Upper lobe of left lung (tissue), 6 donors: Measurements from ENCODE around the gene KRT8. TPM values are rescaled to one million over a fixed set of nuclear protein-coding genes. Genes with fewer than 3 reads are reported as not detected.

ENCODE experiments used
- ATAC-seq, 2 donors: fragments of 200-7000 bp; cut with Tn5 transposase; one replicate each; pipeline ENCODE4 v1.9.1; 2022; ENCODE audit warnings: mild to moderate bottlenecking in 2 of 2, moderate library complexity in 2 of 2; ENCODE audit not compliant: low FRiP score in 2 of 2
- DNase-seq, 2 donors: peaks; one replicate each; pipeline ENCODE4 v3.0.0-alpha.2; 2019 to 2020
- H3K27ac ChIP-seq, 4 donors: fragments of 200-600 bp; sonication (generic); one replicate each; pipeline ENCODE4 v1.5.1; 2016 to 2019
- H3K27me3 ChIP-seq, 4 donors: fragments of 200-600 bp; sonication (generic); one replicate each; pipeline ENCODE4 v1.5.1; 2017 to 2019
- H3K36me3 ChIP-seq, 4 donors: fragments of 200-600 bp; sonication (generic); one replicate each; pipeline ENCODE4 v1.5.1; 2016 to 2019
- H3K4me1 ChIP-seq, 4 donors: fragments of 200-600 bp; sonication (generic); one replicate each; pipeline ENCODE4 v1.5.1; 2018 to 2019
- H3K4me3 ChIP-seq, 4 donors: fragments of 200-600 bp; sonication (generic); one replicate each; pipeline ENCODE4 v1.5.1; 2017 to 2019; ENCODE audit warnings: mild to moderate bottlenecking in 2 of 4, moderate library complexity in 1 of 4
- H3K9me3 ChIP-seq, 4 donors: fragments of 200-600 bp; sonication (generic); one replicate each; pipeline ENCODE4 v1.5.1; 2018 to 2019
- EP300 ChIP-seq, 4 donors: sonication (generic); formaldehyde crosslinking; IDR thresholded peaks; one replicate each; pipeline ENCODE4 v1.5.1; 2017; ENCODE audit warnings: antibody characterized with exemption in 4 of 4, control low read depth in 2 of 4
- POLR2A ChIP-seq, 4 donors: fragments of 450-650 bp; IDR thresholded peaks; one replicate each; pipeline ENCODE4 v1.5.1; 2016 to 2017; ENCODE audit warnings: antibody characterized with exemption in 4 of 4, mild to moderate bottlenecking in 2 of 4
- POLR2AphosphoS5 ChIP-seq, 2 donors: sonication (generic); formaldehyde crosslinking; IDR thresholded peaks; one replicate each; pipeline ENCODE4 v1.5.1; 2017; ENCODE audit warnings: antibody characterized with exemption in 2 of 2
- whole genome bisulfite sequencing, 2 donors: methylation state at CpG; one replicate each; pipeline ENCODE4 v1.1.5; 2017 to 2018; 5-methylcytosine and 5-hydroxymethylcytosine counted together
- total RNA-seq, 6 donors: library from RNA; depleted of rRNA in 4 of 6; stranded (reverse); fragments of >200 nt in 4 of 6; gene quantifications; one replicate each; pipeline versions ENCODE4 v1.1.0 to v1.2.1, GENCODE V29; 2016 to 2021
- TF ChIP-seq, protein P1 (sequence below), 6 experiments: fragments of 450-650 bp in 4 of 6; fragments of 200-600 bp in 2 of 6; sonication (generic) in 2 of 6; IDR thresholded peaks; one replicate each; pipeline ENCODE4 v1.5.1; 2016 to 2019; ENCODE audit warnings: antibody characterized with exemption in 6 of 6
- donor health status: DM: no; HTN: no; CAD: no; lungs with moderate emphysema.
- donor health status: DM: no; HTN: yes; CAD: no; lungs with severe emphysema.

KRT8 gene
- total RNA-seq, 6 donors from 2014 or later = 90.1 to 1,458 (median 358) TPM

GRCh38 chr12:52877242-52877641, 27.6 kb downstream of the KRT8 start:
- ATAC-seq (no peak), DNase-seq (no peak)
- H3K27me3 ChIP-seq = no peaks in the 10 kb centered on the region
- H3K27ac ChIP-seq = no peak overlapping the region
- WGBS, 2 donors = 74 to 77% methylated on average over 3 of the region's 3 CpGs
- H3K36me3 ChIP-seq = no peaks in the 10 kb centered on the region
- TF ChIP-seq POLR2A (IDR thresholded peaks at IDR 0.05) (no peak), EP300 (IDR thresholded peaks at IDR 0.05) (no peak), POLR2AphosphoS5 (IDR thresholded peaks at IDR 0.05) (no peak)
- TF ChIP-seq, protein P1, sequence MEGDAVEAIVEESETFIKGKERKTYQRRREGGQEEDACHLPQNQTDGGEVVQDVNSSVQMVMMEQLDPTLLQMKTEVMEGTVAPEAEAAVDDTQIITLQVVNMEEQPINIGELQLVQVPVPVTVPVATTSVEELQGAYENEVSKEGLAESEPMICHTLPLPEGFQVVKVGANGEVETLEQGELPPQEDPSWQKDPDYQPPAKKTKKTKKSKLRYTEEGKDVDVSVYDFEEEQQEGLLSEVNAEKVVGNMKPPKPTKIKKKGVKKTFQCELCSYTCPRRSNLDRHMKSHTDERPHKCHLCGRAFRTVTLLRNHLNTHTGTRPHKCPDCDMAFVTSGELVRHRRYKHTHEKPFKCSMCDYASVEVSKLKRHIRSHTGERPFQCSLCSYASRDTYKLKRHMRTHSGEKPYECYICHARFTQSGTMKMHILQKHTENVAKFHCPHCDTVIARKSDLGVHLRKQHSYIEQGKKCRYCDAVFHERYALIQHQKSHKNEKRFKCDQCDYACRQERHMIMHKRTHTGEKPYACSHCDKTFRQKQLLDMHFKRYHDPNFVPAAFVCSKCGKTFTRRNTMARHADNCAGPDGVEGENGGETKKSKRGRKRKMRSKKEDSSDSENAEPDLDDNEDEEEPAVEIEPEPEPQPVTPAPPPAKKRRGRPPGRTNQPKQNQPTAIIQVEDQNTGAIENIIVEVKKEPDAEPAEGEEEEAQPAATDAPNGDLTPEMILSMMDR (IDR thresholded peaks at IDR 0.05) = no peak
- H3K9me3 ChIP-seq = no peaks in the 10 kb centered on the region
- peaks cover 17 to 32% (median 24%) of the 10 kb centered on the region in 4 donors for H3K4me1 ChIP-seq
- H3K4me3 ChIP-seq = no peak overlapping the region

- peaks cover 17 to 34% (median 27%) of the 10 kb centered on the region in 4 donors for H3K4me1 ChIP-seq
- WGBS, 2 donors = 70 to 87% methylated on average over 7 of the region's 7 CpGs
- no peak overlapping the region for H3K4me3 ChIP-seq
- peak; percentile 86 to 89 for DNase-seq
- no peak overlapping the region for H3K27ac ChIP-seq
- H3K36me3 ChIP-seq = no peaks in the 10 kb centered on the region
- no peaks in the 10 kb centered on the region for H3K27me3 ChIP-seq
- no peak for TF ChIP-seq EP300 (IDR thresholded peaks at IDR 0.05)
- no peaks in the 10 kb centered on the region for H3K9me3 ChIP-seq
- ATAC-seq = peak in 1 of 2 donors; percentile 79
These were observed 28.5 kb downstream of the KRT8 start for GRCh38 chr12:52876372-52876771.

DNA sequence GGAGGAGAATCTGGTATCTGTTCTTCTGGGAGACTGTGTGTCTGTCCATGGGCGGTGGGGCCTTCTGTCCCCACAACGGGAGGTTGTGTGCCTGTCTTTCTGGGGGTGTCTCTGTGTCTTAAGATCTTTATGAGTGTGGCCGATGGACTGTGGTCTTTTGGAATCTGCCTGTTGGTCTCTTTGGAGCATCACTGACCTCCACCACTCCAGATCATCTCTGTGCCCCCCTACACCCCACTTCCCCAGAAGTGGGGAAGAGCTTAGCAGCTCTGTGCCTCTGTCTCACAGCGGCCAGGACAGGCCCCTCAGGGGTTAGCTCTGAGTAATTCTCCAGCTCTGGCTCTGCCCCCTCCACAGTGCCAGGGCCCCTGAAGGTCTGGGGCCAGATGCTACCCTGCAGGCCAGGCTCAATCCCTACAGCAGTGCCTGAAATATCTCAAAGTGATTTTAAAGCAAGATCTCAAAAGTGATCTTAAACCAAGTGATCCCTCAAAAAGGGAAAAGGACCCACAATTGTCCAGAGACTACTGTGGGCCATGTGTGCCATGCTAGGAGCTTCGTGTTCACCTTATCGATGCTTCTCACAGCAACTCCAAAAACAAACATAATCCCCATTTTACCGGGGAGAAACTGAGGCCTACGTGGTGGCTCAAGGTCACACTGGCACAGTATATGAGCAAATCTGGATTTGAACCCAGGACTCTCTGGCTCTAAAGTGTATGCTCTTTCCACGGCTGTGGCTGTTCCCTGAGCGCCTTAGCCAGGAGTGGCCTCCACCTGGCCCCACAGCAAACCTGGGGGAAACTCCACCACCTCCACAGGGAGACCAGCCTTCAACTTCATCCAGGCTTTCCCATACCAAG, 30.1 kb downstream of the KRT8 start:
- H3K4me1 ChIP-seq = peaks cover 29 to 46% (median 36%) of the 10 kb centered on the region in 4 donors
- WGBS, 2 donors = 72 to 94% methylated on average over 7 to 10 of the region's 10 CpGs
- TF ChIP-seq POLR2A (IDR thresholded peaks at IDR 0.05) = no peak
- TF ChIP-seq, protein P1 (IDR thresholded peaks at IDR 0.05) = peak in 1 of 6 experiments; percentile 4
- H3K36me3 ChIP-seq = no peaks in the 10 kb centered on the region
- H3K27ac ChIP-seq = peak overlapping the region; percentile 13 to 80 (median 77)
- H3K9me3 ChIP-seq = no peaks in the 10 kb centered on the region
- H3K27me3 ChIP-seq = no peaks in the 10 kb centered on the region
- peak overlapping the region in 3 of 4 donors; percentile 35 to 48 (median 46) for H3K4me3 ChIP-seq
- ATAC-seq = no peak
- no peak for DNase-seq

GRCh38 chr12:52873832-52874572, 30.9 kb downstream of the KRT8 start:
- TF ChIP-seq POLR2A (IDR thresholded peaks at IDR 0.05) (peak in 1 of 4 donors; percentile 25), POLR2AphosphoS5 (IDR thresholded peaks at IDR 0.05) (peak in 1 of 2 donors; percentile 36), EP300 (IDR thresholded peaks at IDR 0.05) (no peak)
- peak; percentile 58 to 89 for ATAC-seq
- H3K36me3 ChIP-seq = no peaks in the 10 kb centered on the region
- H3K9me3 ChIP-seq = no peaks in the 10 kb centered on the region
- H3K4me3 ChIP-seq = peak overlapping the region in 3 of 4 donors; percentile 35 to 48 (median 46)
- peak overlapping the region; percentile 13 to 80 (median 77) for H3K27ac ChIP-seq
- H3K4me1 ChIP-seq = peaks cover 23 to 38% (median 29%) of the 10 kb centered on the region in 4 donors
- DNase-seq = peak; percentile 92 to 96
- 3% methylated on average over 20 to 22 of the region's 55 CpGs for WGBS, 2 donors
- no peaks in the 10 kb centered on the region for H3K27me3 ChIP-seq

DNA sequence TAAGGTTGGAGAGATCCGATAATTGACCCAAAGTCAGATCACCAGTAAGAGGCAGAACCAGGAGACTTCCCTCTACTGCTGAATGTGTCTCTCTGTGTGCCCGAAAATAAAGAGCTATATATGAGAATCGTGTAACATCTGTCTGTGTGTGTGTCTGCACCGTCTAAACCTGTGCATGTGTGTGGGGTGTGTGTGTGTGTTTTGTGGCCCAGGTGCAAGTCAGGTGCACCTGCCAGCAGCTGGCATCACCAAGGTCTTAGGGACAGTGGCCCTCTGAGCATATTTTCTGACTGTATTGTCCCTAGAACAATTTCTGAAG, 31.4 kb downstream of the KRT8 start:
- H3K27me3 ChIP-seq = no peaks in the 10 kb centered on the region
- H3K4me1 ChIP-seq = peaks cover 23 to 37% (median 28%) of the 10 kb centered on the region in 4 donors
- WGBS, 2 donors = 62 to 63% methylated on average over 4 of the region's 4 CpGs
- peak overlapping the region in 3 of 4 donors; percentile 35 to 48 (median 46) for H3K4me3 ChIP-seq
- peak overlapping the region; percentile 13 to 80 (median 77) for H3K27ac ChIP-seq
- no peak for TF ChIP-seq POLR2A (IDR thresholded peaks at IDR 0.05)
- no peak for TF ChIP-seq EP300 (IDR thresholded peaks at IDR 0.05)
- TF ChIP-seq, protein P1 (IDR thresholded peaks at IDR 0.05) = no peak
- no peak for TF ChIP-seq POLR2AphosphoS5 (IDR thresholded peaks at IDR 0.05)
- DNase-seq (no peak), ATAC-seq (no peak)
- no peaks in the 10 kb centered on the region for H3K9me3 ChIP-seq
- no peaks in the 10 kb centered on the region for H3K36me3 ChIP-seq
